IMR-90 (cell line): ENCODE data around the gene DTNA. TPM values are rescaled to one million over a fixed set of nuclear protein-coding genes. Genes with fewer than 3 reads are reported as not detected.

Experiments
- ATAC-seq: fragments of 200-7000 bp; cut with Tn5 transposase; 2 replicates; pipeline ENCODE4 v1.9.1; 2020; ENCODE audit warnings: low read depth, mild to moderate bottlenecking, moderate library complexity
- BruUV-seq: library from RNA; stranded (reverse); fragments of 400-500 nt; replicated peaks from 2 replicates; lab custom pipeline; 2021; lab: Mats Ljungman, UMichigan
- CTCF ChIA-PET: fragments of 300-600 bp; formaldehyde crosslinking; extraction: SDS; loops from one replicate; lab custom pipeline; 2021; ENCODE audit warnings: antibody characterized with exemption; lab: Yijun Ruan, JAX
- POLR2A ChIA-PET: fragments of 300-600 bp; sonication (Branson Sonifier 250); formaldehyde crosslinking; loops from one replicate; lab custom pipeline; 2022; ENCODE audit warnings: antibody characterized with exemption; ENCODE audit not compliant: unreplicated experiment; lab: Charles Lee
- DNase-seq: peaks from one replicate; pipeline ENCODE4 v3.0.0; 2013
- H2AFZ ChIP-seq: replicated peaks from 2 replicates; pipeline ENCODE3; 2013; ENCODE audit warnings: low read length, mild to moderate bottlenecking; ENCODE audit not compliant: poor library complexity
- H2AK5ac ChIP-seq: 2 replicates; pipeline ENCODE4 v1.6.1; 2013; ENCODE audit warnings: low read depth, low read length, inconsistent platforms
- H2AK9ac ChIP-seq: replicated peaks from 2 replicates; pipeline ENCODE3; 2013; ENCODE audit warnings: mild to moderate bottlenecking, low read depth, low read length, moderate library complexity; ENCODE audit not compliant: poor library complexity
- H2BK120ac ChIP-seq: 2 replicates; pipeline ENCODE4 v1.6.1; 2013; ENCODE audit warnings: low read depth, low read length, inconsistent platforms
- H2BK15ac ChIP-seq: 3 replicates; pipeline ENCODE4 v1.6.1; 2013; ENCODE audit warnings: low read depth, low read length, inconsistent platforms
- H2BK20ac ChIP-seq: 2 replicates; pipeline ENCODE4 v1.6.1; 2013; ENCODE audit warnings: low read depth, mild to moderate bottlenecking, inconsistent platforms, low read length, moderate library complexity
- H2BK5ac ChIP-seq: 2 replicates; pipeline ENCODE4 v1.6.1; 2013; ENCODE audit warnings: mild to moderate bottlenecking, low read depth, low read length, inconsistent platforms; ENCODE audit not compliant: poor library complexity, severe bottlenecking
- H3K14ac ChIP-seq: replicated peaks from 2 replicates; pipeline ENCODE4 v1.6.1; 2013; ENCODE audit warnings: low read depth, low read length, inconsistent platforms
- H3K18ac ChIP-seq: 2 replicates; pipeline ENCODE4 v1.6.1; 2013; ENCODE audit warnings: low read depth, low read length, control low read depth
- H3K23ac ChIP-seq: 2 replicates; pipeline ENCODE4 v1.6.1; 2013; ENCODE audit warnings: low read depth, low read length, inconsistent platforms
- H3K27ac ChIP-seq: 2 replicates; pipeline ENCODE4 v1.5.1; 2013; ENCODE audit warnings: mild to moderate bottlenecking, control low read depth, low read length; ENCODE audit not compliant: insufficient read depth
- H3K27me3 ChIP-seq: 2 replicates; pipeline ENCODE4 v1.6.1; 2013; ENCODE audit warnings: low read length; ENCODE audit not compliant: control insufficient read depth, insufficient read depth
- H3K36me3 ChIP-seq: 2 replicates; pipeline ENCODE4 v1.6.1; 2013; ENCODE audit warnings: low read length, mixed read lengths; ENCODE audit not compliant: control insufficient read depth, insufficient read depth
- H3K4ac ChIP-seq: 2 replicates; pipeline ENCODE4 v1.6.1; 2013; ENCODE audit warnings: low read depth, low read length, inconsistent platforms
- H3K4me1 ChIP-seq: 2 replicates; pipeline ENCODE4 v1.6.1; 2013; ENCODE audit warnings: low read length, mixed read lengths; ENCODE audit not compliant: control insufficient read depth, insufficient read depth
- H3K4me2 ChIP-seq: 2 replicates; pipeline ENCODE4 v1.6.1; 2013; ENCODE audit warnings: low read depth, mild to moderate bottlenecking, control low read depth, low read length, moderate library complexity
- H3K4me3 ChIP-seq: 2 replicates; pipeline ENCODE4 v1.5.1; 2013; ENCODE audit warnings: low read depth, mild to moderate bottlenecking, control low read depth, low read length, moderate library complexity; ENCODE audit not compliant: insufficient read depth
- H3K56ac ChIP-seq: 2 replicates; pipeline ENCODE4 v1.6.1; 2013; ENCODE audit warnings: low read length, inconsistent platforms; ENCODE audit not compliant: insufficient read depth; ENCODE audit errors: extremely low read depth
- H3K79me1 ChIP-seq, 2 experiments: 2 replicates each; pipeline ENCODE4 v1.6.1; 2013; ENCODE audit warnings: low read length in 2 of 2, inconsistent platforms in 1 of 2, low read depth in 1 of 2
- H3K9ac ChIP-seq: 2 replicates; pipeline ENCODE4 v1.6.1; 2013; ENCODE audit warnings: low read depth, low read length, control low read depth
- H3K9me1 ChIP-seq: 2 replicates; pipeline ENCODE4 v1.6.1; 2013; ENCODE audit warnings: low read length, inconsistent platforms; ENCODE audit not compliant: insufficient read depth
- H3K9me3 ChIP-seq: 2 replicates; pipeline ENCODE4 v1.6.1; 2013; ENCODE audit warnings: low read length; ENCODE audit not compliant: control insufficient read depth, insufficient read depth
- H4K20me1 ChIP-seq: 2 replicates; pipeline ENCODE4 v1.6.1; 2013; ENCODE audit warnings: low read length, inconsistent platforms; ENCODE audit not compliant: insufficient read depth
- H4K5ac ChIP-seq: 2 replicates; pipeline ENCODE4 v1.6.1; 2013; ENCODE audit warnings: mild to moderate bottlenecking, low read depth, low read length, control low read depth
- H4K8ac ChIP-seq, 2 experiments: 2 replicates each; pipeline ENCODE4 v1.6.1; 2013; ENCODE audit warnings: low read depth in 2 of 2, low read length in 2 of 2, control low read depth in 1 of 2, inconsistent platforms in 1 of 2
- H4K91ac ChIP-seq: 2 replicates; pipeline ENCODE4 v1.6.1; 2013; ENCODE audit warnings: low read depth, low read length, inconsistent platforms; ENCODE audit not compliant: insufficient read depth
- BHLHE40 ChIP-seq: fragments of 150-350 bp; IDR thresholded peaks from 2 replicates; pipeline ENCODE4 v1.6.1; 2016; ENCODE audit warnings: mild to moderate bottlenecking, low read depth, low read length
- FOS ChIP-seq: fragments of 150-350 bp; IDR thresholded peaks from 2 replicates; pipeline ENCODE4 v1.6.1; 2016; ENCODE audit warnings: low read depth, low read length
- RFX5 ChIP-seq: IDR thresholded peaks from 2 replicates; pipeline ENCODE4 v1.8.0; 2012; ENCODE audit warnings: low read depth, mild to moderate bottlenecking, low read length, moderate library complexity
- USF2 ChIP-seq: fragments of 150-350 bp; IDR thresholded peaks from 2 replicates; pipeline ENCODE4 v1.6.1; 2017; ENCODE audit warnings: mild to moderate bottlenecking, antibody characterized with exemption, low read length, low read depth
- WGBS, 2 experiments: methylation state at CpG; one replicate each; pipeline versions ENCODE4 v1.1.5 to v1.1.7; 2013; ENCODE audit warnings: missing lambda C conversion rate in 2 of 2; ENCODE audit not compliant: insufficient read length in 1 of 2; ENCODE audit errors: extremely low coverage in 2 of 2; 5-methylcytosine and 5-hydroxymethylcytosine counted together
- dilution Hi-C: fragments of 300-500 bp; cut with HindIII; formaldehyde crosslinking; loops from one replicate; pipeline ENCODE4 v1.14.3; 2018; ENCODE audit warnings: low sequenced_read_pairs; ENCODE audit not compliant: unreplicated experiment
- in situ Hi-C: fragments of 300-500 bp; cut with MboI; formaldehyde crosslinking; loops from 3 replicates; pipeline ENCODE4 v1.14.3; 2019; ENCODE audit warnings: low sequenced_read_pairs, inconsistent platforms, mixed read lengths
- intact Hi-C: fragments of 100-400 bp; cut with micrococcal nuclease; formaldehyde crosslinking; loops from 2 replicates; pipeline ENCODE4 v1.10.0; 2022
- polyA plus RNA-seq, 3 experiments: library from polyadenylated mRNA; depleted of rRNA; stranded (reverse); fragments of >200 nt; gene quantifications; 2 replicates each; pipeline ENCODE4 v1.2.3, GENCODE V29; 2012; ENCODE audit warnings: low replicate concordance in 1 of 3
- total RNA-seq: library from RNA; depleted of rRNA; stranded (reverse); fragments of >200 nt; gene quantifications from 2 replicates; pipeline ENCODE4 v1.2.3, GENCODE V29; 2012

Gene DTNA
- total and polyA plus RNA-seq, 2 of the 4 experiments (the other 2 are of a cell fraction) = 9.5 to 10.8 TPM

- TF ChIP-seq RFX5 (no peak), FOS (peak; percentile 86), USF2 (no peak), BHLHE40 (0 out of 2 replicates have a peak, but pooled peaks have one; percentile 25)
- Histone ChIP-seq H3K4me2 (peak overlapping the region; percentile 82), H3K4me3 (no peak overlapping the region), H2AFZ (peak overlapping the region; percentile 72), H3K9me3 (no peaks in the 10 kb centered on the region), H3K9me1 (peaks cover 12% of the 10 kb centered on the region), H3K9ac (no peak overlapping the region), H3K4me1 (peaks cover 17% of the 10 kb centered on the region), H2AK5ac (peak overlapping the region; percentile 57), H3K36me3 (no peaks in the 10 kb centered on the region), H3K79me1 (no peaks in the 10 kb centered on the region; a peak in 1 of 4 replicates), H3K14ac (peak overlapping the region; percentile 38), H4K5ac (peak overlapping the region; percentile 67; the same call in 1 of the 2 replicates), H4K8ac (peak overlapping the region in 1 of 2 experiments; percentile 80; a peak in 3 of 4 replicates), H2BK120ac (peak overlapping the region; percentile 88), H2BK20ac (peak overlapping the region; percentile 86), H3K18ac (peak overlapping the region; percentile 76; the same call in 1 of the 2 replicates), H3K56ac (peak overlapping the region; percentile 56; the same call in 1 of the 2 replicates), H2BK5ac (peak overlapping the region; percentile 98), H3K27ac (peak overlapping the region; percentile 65), H2AK9ac (peak overlapping the region; percentile 38), H4K20me1 (no peaks in the 10 kb centered on the region), H3K4ac (peak overlapping the region; percentile 75), H3K27me3 (no peaks in the 10 kb centered on the region), H4K91ac (peak overlapping the region; percentile 67), H3K23ac (peak overlapping the region; percentile 69), H2BK15ac (peak overlapping the region; percentile 15; the same call in 2 of the 3 replicates)
- POLR2A ChIA-PET = no interaction called here
- dilution Hi-C loops = no loop called here
- WGBS, 2 experiments = no CpG with 5 or more reads among the region's 2 CpGs
- ATAC-seq (peak; percentile 82), DNase-seq (peak; percentile 79)
- BruUV-seq = no TSS peak
- in situ Hi-C loops = no loop called here
- CTCF ChIA-PET = interaction anchor here (0.6 to 1.4 kb wide), 3 partner anchors 10 to 111 kb away, joined by 4 to 6 read pairs (median 4); no protein-coding TSS in a partner anchor
- intact Hi-C loops = loop anchor here (2.0 kb wide), 1 partner anchor 64 kb away; no protein-coding TSS in a partner anchor
These were observed 62.8 kb downstream of the DTNA start for GRCh38 chr18:34772887-34773286.
